ENCODE data around the gene ANXA11.
"Not testable (repeated sequence)": the region's sequence is repeated elsewhere in the genome, so short reads cannot be mapped to it uniquely, and the experiment has no call there.

The ANXA11 gene

DNA sequence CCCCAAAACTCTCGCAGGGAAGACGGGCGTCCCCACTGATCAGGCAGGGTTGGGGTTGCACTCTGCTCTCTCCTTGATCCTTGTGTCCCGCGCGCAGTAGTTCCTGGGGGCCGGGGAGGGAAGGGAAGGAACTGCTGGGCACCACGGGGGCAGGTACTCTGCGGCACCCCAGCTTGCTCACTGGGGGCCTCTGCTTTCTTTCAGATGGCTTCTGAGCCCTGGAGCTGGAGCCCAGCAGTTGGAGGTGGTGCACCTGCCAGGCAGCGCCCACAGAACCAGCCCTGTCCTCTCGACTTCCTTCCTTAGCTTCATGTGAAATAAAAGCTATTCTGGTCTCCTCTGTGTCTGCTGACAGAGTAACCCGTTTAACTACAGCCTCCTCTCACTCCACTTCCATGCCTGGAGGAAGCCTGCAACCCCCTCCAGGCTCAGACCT is 60.6 kb downstream of the ANXA11 start:
- DNase-seq (ENCODE audit: low spot score): no peak

DNA sequence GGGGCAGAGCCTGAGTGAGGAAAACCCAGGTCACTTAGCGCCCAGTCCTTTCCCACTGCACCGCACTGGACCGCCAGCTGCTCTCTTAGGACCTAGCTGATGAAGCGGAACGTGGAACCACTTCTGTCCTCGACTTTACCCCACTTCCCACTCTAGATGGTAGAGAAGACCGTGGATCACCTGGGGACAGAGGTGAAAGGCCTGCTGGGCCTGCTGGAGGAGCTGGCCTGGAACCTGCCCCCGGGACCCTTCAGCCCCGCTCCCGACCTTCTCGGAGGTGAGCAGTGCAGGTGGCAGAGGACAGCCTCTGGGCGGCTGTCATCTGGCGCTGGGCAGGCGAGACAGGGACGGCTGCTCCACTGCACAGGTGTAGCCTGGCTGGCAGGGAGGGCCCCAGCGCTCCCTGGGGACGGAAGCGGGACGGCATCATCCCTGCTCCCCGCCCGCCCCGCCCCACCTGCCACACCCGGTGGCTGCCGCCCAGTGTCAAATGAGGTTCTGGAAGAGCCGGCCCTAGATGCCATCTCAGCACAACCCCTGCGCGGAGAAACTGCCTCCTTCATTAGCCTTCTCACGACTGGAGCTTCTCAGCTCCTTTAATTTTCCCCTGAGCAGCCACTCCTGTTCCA is 61.2 kb downstream of the ANXA11 start:
- no peak for DNase-seq (ENCODE audit: low spot score)

DNA sequence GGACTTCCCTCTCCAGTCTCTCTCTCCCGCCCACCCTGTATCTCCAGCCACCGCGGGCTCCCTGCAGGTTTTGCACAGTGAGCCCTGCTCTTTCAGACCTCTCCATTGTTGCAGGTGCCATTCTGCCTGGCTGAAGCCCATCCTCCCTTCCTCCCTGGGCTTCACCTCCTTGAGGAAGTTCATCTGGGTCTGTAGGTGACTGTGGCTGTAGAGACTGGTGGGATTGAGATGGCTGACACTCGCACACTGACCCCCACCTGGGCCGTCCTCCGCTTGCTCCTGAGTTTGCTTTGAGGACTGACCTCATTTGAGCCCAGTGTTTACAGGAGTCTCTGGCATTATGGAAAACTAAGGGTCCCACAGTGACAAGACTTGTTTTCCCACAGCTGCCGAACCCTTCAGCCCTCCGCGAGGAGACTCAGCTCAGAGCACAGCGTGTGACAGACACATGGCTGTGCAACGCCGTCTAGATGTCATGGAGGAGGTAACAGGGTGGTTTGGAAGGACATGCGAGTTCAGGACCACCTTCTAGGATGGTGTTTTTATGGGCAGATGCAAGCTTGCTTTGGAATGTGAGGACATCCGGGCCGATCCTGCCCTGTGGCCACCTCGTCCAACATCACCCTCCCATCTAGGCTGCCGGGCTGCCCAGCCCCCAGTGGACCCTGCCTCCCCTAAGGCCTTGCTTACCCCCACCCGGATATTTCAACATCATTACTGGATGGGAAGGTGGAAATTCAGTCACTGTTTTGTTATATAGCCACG is 63.5 kb downstream of the ANXA11 start:
- no peak for DNase-seq (ENCODE audit: low spot score)

DNA sequence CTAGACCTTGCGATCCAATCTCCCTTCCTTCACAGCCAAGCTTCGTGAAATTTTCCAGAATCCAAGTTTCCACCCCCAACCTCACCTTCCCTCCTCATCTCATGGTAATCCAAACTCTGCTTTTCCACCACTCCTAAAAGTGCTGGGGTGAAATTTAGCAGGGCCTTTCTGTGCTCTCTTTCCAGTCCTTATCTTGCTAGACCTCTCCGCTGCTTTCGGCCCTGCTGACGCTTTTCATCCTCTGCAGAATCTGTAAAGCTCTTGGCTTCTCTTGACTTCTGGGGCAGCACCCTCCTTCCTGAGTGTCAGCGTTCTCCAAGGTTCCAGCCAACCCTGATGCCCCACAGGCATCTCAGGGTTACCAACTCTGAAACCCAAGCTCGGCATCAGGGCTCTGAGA is 65.1 kb downstream of the ANXA11 start:
- DNase-seq (ENCODE audit: low spot score): no peak

DNA sequence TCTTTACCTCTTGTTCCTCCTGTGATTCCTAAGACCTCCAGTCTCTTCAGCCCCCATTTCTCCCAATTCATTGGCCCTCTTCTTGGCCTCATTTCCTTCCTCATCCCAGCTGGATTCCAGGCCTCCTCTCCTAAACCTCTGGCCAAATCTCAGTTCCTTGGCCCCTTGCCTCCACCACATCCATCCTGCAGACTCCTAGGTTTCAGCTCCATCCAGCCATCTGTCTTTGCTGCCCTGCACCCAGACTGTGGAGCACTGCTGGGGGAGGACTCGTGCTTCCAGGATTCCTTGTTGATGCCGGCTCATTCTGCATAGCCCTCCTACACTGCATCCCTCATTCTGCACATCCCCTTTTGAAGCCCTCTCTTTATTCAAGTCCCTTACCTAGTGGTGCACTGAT is 66.1 kb downstream of the ANXA11 start:
- DNase-seq (ENCODE audit: low spot score): no peak

DNA sequence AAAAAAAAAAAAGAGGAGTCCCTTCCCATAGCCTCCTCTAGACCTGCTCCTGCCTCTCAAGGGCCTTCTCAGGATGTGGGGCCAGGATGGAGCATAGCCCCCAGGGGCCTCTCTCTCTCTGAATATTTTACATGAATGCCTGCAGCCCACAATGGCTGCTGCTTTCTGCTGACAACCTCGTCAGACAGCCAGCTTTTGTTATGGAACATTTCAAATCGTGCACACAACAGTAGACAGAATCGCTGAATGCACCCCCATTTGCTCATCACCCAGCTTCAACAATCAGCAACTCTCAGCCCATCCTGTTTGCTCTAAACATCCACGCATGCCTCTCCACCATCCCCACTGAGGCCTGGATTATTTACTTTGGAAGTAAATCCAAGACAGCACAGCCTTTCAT is 67.4 kb downstream of the ANXA11 start:
- no peak for DNase-seq (ENCODE audit: low spot score)

DNA sequence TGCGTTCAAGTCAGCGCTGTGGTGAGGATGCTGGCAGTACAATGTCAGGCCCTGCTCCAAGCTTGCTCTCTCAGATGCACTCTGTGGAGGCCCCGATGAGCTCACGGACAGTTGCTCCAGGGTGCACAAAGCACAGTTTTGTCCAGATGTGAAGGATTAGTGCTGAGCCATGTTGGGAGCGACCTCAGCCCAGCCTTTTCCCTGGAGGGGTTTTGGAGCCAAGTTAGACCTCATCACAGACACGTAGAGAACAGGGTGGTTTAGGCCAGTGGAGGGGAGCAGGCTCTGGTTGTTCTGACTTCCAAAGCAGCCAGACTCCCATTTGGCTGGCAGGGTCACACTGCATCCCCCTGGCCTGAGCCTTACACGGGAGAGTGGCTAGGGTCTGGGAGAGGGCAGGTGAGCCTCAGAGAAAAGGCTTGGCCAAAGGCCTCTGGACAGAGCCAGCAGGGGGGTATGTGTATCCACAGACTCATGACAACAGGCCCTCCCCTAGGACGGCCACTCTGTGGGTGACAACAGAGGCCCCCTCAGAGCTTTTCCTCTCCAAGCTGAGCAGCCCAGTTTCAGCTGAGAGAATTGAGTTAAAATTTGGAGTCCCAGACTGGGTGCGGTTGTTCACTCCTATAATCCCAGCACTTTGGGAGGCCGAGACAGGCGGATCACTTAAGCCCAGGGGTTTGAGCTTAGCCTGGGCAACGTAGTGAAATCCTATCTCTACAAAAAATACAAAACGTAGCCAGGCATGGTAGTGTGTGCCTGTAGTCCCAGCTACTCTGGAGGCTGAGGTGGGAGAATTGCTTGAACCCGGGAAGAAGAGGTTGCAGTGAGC is 68.1 kb downstream of the ANXA11 start:
- DNase-seq (ENCODE audit: low spot score): no peak

DNA sequence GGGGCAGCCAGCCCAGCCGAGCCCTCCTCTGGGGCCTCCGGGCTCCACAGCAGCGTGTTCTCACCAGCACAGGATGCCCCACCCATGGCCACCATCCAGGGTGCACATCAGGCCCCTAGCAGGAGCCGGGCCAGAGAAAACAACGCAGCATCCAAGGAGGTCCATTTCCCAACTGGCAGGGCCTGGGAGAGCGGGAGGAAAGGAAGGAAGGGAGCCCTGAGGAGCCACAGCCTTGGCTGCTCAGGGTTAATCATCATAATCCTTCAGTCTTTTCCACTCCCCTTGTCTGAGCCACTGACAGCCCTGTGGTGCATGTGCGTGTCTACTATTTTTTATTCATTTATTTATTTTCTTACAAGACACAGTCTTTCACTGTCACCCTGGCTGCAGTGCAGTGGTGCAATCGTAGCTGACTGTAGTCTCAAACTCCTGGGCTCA is 69.2 kb downstream of the ANXA11 start:
- DNase-seq (ENCODE audit: low spot score): no peak

DNA sequence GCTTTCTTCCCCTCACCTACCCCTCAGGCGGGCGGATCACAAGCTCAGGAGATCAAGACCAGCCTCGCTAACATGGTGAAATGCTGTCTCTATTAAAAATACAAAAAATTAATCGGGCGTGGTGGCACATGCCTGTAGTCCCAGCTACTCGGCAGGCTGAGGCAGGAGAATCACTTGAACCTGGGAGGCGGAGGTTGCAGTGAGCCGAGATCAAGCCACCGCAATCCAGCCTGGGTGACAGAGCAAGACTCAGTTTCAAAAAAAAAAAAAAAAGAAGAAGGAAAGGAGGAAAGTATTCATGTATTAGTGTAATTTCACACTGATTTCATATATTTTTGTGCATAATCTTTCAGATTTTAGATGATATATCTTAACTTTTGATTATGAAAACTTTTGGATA is 71.7 kb downstream of the ANXA11 start:
- DNase-seq (ENCODE audit: low spot score): not testable (repeated sequence)

DNA sequence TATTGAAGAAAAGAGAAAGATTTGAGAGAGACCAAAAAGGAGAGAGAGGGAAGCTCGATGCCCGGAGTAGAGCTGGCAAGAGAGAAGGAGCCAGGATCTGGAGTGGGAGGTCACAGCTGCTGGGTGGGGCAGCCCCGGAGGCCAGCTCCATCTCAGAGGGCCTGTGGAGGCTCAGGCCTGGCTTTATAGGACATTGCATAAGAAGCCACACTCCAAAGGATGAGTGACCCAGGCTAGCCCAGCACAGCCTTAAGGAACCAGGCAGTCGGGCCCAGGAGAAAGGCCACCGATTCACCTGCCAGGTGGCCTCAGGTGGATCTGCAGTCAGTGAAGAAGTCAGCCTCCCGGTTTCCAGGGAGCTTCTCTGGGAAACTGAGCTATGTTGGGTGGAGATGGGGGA is 72.1 kb downstream of the ANXA11 start:
- no peak for DNase-seq (ENCODE audit: low spot score)

DNA sequence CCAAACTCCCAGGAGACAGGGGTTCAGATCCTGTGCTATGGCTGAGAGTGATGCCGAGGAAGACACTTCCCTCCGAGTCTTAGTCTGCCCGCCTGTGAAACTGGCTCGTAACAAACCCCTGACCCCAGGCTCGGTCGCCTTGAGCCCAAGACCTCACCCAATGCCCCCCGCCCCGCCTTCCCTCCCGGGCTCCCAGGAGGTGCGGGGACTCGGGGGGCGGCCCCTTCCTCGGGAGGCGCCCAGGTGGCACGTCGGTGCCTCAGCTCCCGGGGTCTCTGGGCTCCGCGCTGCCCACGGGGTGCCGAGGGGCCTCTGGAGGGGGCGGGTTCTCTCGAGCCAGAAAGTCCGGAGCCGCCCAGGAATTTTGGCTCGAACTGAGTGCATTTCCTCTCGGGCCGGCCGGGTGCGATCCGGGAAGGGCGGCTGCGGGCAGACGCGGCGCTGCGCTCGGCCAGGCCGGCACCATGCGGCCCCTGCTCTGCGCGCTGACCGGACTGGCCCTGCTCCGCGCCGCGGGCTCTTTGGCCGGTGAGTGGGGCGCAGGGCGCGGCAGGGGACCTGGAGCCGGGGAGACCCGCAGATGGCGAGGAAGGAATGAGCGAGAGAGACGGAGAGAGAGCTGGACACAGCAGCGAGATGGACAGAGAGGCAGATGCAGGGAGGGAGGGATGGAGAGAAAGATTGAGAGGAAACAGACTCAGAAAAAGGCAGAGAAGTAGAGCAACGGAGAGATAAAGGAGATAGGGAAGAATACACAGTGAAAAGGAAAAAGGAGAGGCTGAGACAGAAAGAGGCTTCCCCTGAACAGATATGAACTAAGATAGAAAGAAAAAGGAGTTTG is 72.8 kb downstream of the ANXA11 start, which contains the start of gene PLAC9:
TSS of gene PLAC9 (plus strand) at position 432 of the 841 bp plus-strand sequence. CDS start at position 465, 33 bp downstream.
- no peak for DNase-seq (ENCODE audit: low spot score)

DNA sequence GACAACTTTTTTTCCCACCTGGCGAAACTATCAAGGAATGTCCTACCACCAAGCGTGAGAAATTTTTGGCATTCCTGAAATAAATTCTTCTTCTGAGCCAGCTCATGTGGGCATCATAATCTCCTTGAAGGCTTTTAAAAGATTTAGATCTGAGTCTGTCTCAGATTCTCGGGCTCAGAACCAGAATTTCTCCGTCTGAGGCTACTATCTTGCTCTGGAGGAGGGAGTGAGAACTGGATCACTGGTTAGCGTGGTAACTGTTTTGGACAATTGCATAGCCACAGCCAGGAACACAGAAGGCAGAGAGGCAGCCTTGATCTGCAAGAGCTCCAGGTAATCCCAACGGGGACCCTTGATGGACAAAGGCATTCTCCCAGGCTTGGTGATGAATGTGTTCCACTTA is 73.8 kb downstream of the ANXA11 start:
- no peak for DNase-seq (ENCODE audit: low spot score)

DNA sequence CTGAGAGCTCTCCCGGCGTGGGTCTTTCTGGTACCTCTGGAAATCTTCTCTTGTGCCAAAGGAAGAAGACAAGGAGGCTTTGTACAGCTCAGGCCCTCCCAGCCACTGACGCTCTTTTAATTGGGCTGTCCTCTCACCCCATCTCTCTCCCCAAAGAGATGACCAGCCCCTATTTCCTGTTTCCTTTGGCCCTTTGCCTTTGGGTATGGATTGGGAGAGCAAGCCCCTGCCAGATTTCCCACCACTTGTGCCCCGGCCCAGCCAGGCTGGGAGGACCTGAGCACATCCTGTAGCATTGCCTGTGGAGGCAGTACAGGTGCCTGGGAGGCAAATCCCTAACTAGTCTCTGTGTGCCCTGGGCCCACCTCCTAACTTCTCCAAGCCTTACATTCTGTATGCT is 78.5 kb downstream of the ANXA11 start:
- DNase-seq (ENCODE audit: low spot score): no peak

DNA sequence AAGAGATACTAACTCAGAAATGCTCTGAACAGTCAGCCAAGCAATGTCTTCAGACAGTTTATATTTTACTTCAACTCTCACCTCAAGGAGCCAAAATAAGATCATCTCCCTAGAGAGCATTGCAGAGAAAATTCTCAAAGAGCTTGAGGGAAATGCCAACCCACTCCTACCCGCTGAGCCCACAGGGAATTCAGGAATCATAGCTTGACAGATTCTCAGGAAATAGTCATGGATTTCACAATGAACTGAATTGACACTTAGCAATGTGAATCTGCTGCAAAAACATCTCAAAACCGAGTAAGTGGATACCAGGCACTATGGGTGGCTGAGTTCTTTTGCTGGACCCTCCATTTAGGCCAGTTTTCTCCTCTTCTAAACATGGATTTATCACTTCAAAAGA is 82.6 kb downstream of the ANXA11 start:
- DNase-seq (ENCODE audit: low spot score): no peak

DNA sequence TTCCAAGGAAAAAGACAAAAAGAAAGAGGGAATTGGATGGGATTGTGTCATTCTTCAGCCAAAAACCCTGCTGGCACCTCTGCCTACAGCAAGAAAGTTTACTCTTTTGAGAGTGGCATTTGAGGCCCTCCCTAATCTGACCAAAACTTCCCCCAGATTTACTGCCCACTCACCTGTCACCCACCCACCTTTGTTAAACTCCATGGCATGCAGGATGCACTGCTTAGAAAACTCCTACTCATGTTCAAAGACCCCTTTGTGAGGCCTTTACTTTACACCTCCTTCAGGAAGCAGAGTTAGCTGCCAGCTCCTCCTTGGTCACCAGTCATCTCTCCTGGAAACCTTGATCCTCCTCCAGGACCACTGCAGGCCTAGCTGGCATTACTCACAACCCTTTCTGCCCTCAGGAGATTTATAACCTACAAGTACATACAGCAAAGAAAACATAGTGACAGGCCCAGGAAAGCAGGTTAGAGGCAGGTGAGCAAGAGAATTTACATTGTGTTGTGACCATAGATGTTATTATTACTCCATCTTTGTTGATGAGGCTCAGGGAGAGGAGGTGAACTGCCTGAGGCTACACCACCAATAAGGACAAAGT is 83.1 kb downstream of the ANXA11 start:
- DNase-seq (ENCODE audit: low spot score): no peak

DNA sequence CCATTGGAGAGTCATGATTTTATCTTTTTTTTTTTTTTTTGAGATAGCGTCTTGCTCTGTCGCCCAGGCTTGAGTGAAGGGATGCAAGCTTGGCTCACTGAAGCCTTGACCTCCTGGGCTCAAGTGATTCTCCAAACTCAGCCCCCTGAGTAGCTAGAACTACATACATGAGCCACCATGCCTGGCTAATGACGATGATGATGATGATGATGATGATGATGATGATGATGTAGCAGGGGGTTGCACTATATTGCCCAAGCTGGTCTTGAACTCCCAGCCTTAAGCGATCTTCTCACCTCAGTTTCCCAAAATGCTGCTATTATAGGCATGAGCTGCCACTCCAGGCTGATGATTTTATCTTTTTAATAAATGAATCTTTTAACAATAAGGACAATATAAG is 86.7 kb downstream of the ANXA11 start:
- DNase-seq (ENCODE audit: low spot score): no peak

DNA sequence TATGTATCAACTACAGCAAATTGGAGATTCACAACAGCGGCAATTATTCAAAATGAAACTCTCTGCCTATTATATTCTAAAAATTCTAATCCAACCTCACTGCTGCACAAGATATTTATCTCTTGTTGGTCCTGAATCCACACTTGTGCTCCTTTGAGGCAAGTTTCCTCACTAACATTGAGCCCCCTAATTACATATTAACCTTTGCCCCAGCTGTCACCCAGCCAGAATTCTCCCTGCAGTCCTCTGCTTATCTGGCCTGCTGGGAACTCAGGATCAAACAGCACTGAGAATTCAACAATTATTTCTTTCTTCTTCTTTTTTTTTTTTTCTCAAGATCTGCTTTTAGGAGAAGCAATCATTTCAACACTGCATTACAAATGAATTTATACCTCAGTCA is 94.4 kb downstream of the ANXA11 start:
- DNase-seq (ENCODE audit: low spot score): no peak

DNA sequence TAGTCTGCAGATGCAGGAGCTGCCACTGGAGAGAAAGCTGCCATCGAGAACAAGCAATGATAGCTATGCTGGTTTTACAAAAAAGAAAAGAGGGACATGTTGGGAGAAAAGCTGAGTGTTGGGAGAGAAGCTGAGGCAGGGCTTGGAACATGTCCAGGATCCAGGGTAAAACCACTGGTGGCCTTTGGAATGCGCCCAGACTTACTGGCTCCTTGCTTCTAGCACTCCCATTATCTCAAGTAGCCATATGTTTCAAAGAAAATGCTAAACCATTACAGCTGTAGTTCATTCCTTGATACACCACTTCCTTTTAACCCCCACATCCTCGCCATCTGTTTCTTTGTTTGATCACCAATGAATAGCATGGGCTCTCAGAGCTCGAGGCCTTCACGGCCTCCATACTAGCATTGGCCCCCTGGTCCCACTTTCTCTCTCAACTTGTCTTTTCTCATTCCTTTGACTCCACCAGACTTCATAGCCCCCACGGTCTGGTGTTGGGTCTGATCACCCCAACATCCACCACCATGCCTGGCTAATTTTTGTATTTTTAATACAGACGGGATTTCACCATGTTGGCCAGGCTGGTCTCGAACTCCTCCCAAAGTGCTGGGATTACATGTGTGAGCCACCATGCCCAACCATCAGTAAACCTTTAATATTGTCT is 96.6 kb downstream of the ANXA11 start:
- no peak for DNase-seq (ENCODE audit: low spot score)

DNA sequence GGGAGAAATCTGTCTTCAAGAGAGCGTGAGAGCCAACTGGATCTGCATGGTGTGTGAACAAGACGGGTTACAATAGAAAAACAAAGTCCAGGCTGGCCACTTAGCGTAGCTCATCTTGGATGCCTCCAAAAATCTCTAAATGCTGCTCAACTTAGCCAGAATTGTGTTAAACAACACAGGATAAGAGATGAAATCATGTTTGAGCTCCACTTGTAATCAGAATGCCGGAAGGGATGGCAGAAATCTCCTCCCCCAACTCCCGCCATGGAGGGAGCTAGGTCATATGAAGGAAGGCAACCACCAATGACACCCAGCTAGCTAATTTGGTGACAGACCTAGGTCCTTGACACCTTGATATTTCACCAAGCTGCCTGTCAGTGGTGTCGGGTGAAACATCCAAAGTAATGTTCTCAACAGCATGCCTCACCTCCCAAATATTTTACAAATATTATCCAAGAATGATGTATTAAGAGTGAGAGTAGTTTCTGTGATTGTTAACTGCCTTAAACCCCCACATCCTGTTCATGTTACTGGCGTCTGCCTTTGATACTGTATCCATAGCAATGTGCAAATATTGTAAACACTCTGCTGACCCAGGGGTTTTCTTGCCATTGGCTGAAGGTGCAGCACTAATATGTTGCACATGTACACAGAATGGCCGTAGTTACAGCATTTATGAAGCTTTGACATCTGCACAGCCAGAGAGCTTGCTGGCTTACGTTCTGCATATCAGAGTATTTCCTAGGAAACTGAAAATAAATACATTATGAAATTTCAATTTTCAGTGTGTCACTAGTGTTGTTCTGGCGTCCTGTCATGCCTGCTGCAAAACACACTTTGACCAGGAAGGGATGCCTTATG is 101.0 kb downstream of the ANXA11 start:
- DNase-seq (ENCODE audit: low spot score): no peak
